MM.1S (cell line): ENCODE measurements around the gene SLC5A6.

Experiments used
- DNase-seq: peaks from one replicate; pipeline ENCODE4 v3.0.0-alpha.2; 2015
- H2AFZ ChIP-seq: fragments of 300-600 bp; sonication (generic); 2 replicates; pipeline ENCODE4 v1.6.0; 2016; ENCODE audit warnings: antibody characterized with exemption, low read length
- H3F3A ChIP-seq: fragments of 300-600 bp; sonication (generic); 2 replicates; pipeline ENCODE4 v1.6.1; 2016; ENCODE audit warnings: mild to moderate bottlenecking, antibody characterized with exemption, low read length, moderate library complexity, mixed read lengths; ENCODE audit not compliant: insufficient read depth
- H3K27ac ChIP-seq: fragments of 300-600 bp; sonication (generic); 2 replicates; pipeline ENCODE4 v1.5.1; 2016; ENCODE audit warnings: mild to moderate bottlenecking, low read length
- H3K27me3 ChIP-seq: fragments of 300-600 bp; sonication (generic); replicated peaks from 2 replicates; pipeline ENCODE4 v1.6.0; 2016; ENCODE audit warnings: low read length; ENCODE audit not compliant: insufficient read depth
- H3K36me3 ChIP-seq: fragments of 300-600 bp; sonication (generic); replicated peaks from 2 replicates; pipeline ENCODE4 v1.6.1; 2016; ENCODE audit warnings: mild to moderate bottlenecking, low read length, mixed read lengths; ENCODE audit not compliant: insufficient read depth
- H3K4me1 ChIP-seq: fragments of 300-600 bp; sonication (generic); 2 replicates; pipeline ENCODE4 v1.6.1; 2016; ENCODE audit warnings: low read length, mixed read lengths
- H3K4me2 ChIP-seq: fragments of 300-600 bp; sonication (generic); 2 replicates; pipeline ENCODE4 v1.6.0; 2016; ENCODE audit warnings: low read depth, low read length
- H3K4me3 ChIP-seq: fragments of 300-600 bp; sonication (generic); 2 replicates; pipeline ENCODE4 v1.5.1; 2016; ENCODE audit warnings: low read length, mixed read lengths
- H3K79me2 ChIP-seq: fragments of 300-600 bp; sonication (generic); 2 replicates; pipeline ENCODE4 v1.6.1; 2016; ENCODE audit warnings: mixed run types, low read length, mixed read lengths
- H3K9ac ChIP-seq: fragments of 300-600 bp; sonication (generic); 2 replicates; pipeline ENCODE4 v1.6.1; 2016; ENCODE audit warnings: low read length, mixed read lengths
- H3K9me2 ChIP-seq: fragments of 300-600 bp; sonication (generic); replicated peaks from 2 replicates; pipeline ENCODE4 v1.6.1; 2016; ENCODE audit warnings: mild to moderate bottlenecking, low read length, mixed read lengths; ENCODE audit not compliant: insufficient read depth
- H3K9me3 ChIP-seq: fragments of 300-600 bp; sonication (generic); replicated peaks from 2 replicates; pipeline ENCODE4 v1.6.1; 2016; ENCODE audit warnings: mild to moderate bottlenecking, low read length, mixed read lengths; ENCODE audit not compliant: insufficient read depth
- H4K20me1 ChIP-seq: fragments of 300-600 bp; sonication (generic); 2 replicates; pipeline ENCODE4 v1.6.1; 2016; ENCODE audit warnings: mild to moderate bottlenecking, low read length, moderate library complexity, mixed read lengths; ENCODE audit not compliant: insufficient read depth
- CTCF ChIP-seq: fragments of 300-600 bp; sonication (generic); IDR thresholded peaks from 2 replicates; pipeline ENCODE4 v1.5.1; 2016; ENCODE audit warnings: antibody characterized with exemption, low read length, mixed read lengths
- EZH2 ChIP-seq: fragments of 300-600 bp; sonication (generic); optimal IDR thresholded peaks from 2 replicates; pipeline ENCODE3; 2017; ENCODE audit warnings: low read depth, mild to moderate bottlenecking, antibody characterized with exemption, low read length, mixed read lengths
- EZH2phosphoT487 ChIP-seq: fragments of 300-600 bp; sonication (generic); IDR thresholded peaks from 2 replicates; pipeline ENCODE4 v1.6.1; 2018; ENCODE audit warnings: antibody characterized with exemption, low read length

SLC5A6 gene

GRCh38 chr2:27194538-27195354 lies 17.3 kb downstream of the SLC5A6 start:
- peaks cover 12% of the 10 kb centered on the region for H3F3A ChIP-seq
- H3K27me3 ChIP-seq, result no peaks in the 10 kb centered on the region
- TF ChIP-seq EZH2phosphoT487, result no peak
- TF ChIP-seq CTCF, result no peak
- TF ChIP-seq EZH2, result no peak
- H3K27ac ChIP-seq, result no peak overlapping the region
- no peaks in the 10 kb centered on the region for H3K79me2 ChIP-seq
- no peaks in the 10 kb centered on the region for H4K20me1 ChIP-seq
- H3K9me2 ChIP-seq, result no peaks in the 10 kb centered on the region
- no peaks in the 10 kb centered on the region for H3K9me3 ChIP-seq
- no peak overlapping the region for H3K4me2 ChIP-seq
- no peak overlapping the region for H3K4me3 ChIP-seq
- no peak for DNase-seq
- no peak overlapping the region for H2AFZ ChIP-seq
- peaks cover 17% of the 10 kb centered on the region for H3K4me1 ChIP-seq
- H3K36me3 ChIP-seq, result no peaks in the 10 kb centered on the region
- no peak overlapping the region for H3K9ac ChIP-seq

GRCh38 chr2:27191070-27191829 lies 20.8 kb downstream of the SLC5A6 start:
- Histone ChIP-seq H3K27me3 (no peaks in the 10 kb centered on the region), H3K27ac (no peak overlapping the region), H3K9me3 (no peaks in the 10 kb centered on the region), H3K9ac (no peak overlapping the region), H3K4me1 (peaks cover 12% of the 10 kb centered on the region), H2AFZ (no peak overlapping the region), H3K4me2 (no peak overlapping the region), H3K79me2 (no peaks in the 10 kb centered on the region), H3K9me2 (no peaks in the 10 kb centered on the region), H3F3A (0 out of 2 replicates have a peak, but pooled peaks cover 3% of the 10 kb centered on the region), H3K36me3 (no peaks in the 10 kb centered on the region), H3K4me3 (no peak overlapping the region), H4K20me1 (no peaks in the 10 kb centered on the region)
- DNase-seq, result peak; percentile 85
- peak; percentile 86 for TF ChIP-seq CTCF
- no peak for TF ChIP-seq EZH2phosphoT487

GRCh38 chr2:27189989-27190388 lies 22.1 kb downstream of the SLC5A6 start:
- Histone ChIP-seq H4K20me1 (no peaks in the 10 kb centered on the region), H3F3A (peaks cover 3% of the 10 kb centered on the region; the same call in 1 of the 2 replicates), H3K27me3 (no peaks in the 10 kb centered on the region), H3K9me2 (no peaks in the 10 kb centered on the region), H3K79me2 (no peaks in the 10 kb centered on the region), H3K4me2 (no peak overlapping the region), H3K27ac (no peak overlapping the region), H3K4me1 (peaks cover 18% of the 10 kb centered on the region), H2AFZ (no peak overlapping the region), H3K9ac (no peak overlapping the region), H3K36me3 (no peaks in the 10 kb centered on the region), H3K4me3 (no peak overlapping the region), H3K9me3 (no peaks in the 10 kb centered on the region)
- no peak for DNase-seq
- no peak for TF ChIP-seq EZH2phosphoT487
- no peak for TF ChIP-seq CTCF
- TF ChIP-seq EZH2, result no peak
